Caco-2 (cell line): ENCODE results near the gene PPP2R5C. TPM values are rescaled to one million over a fixed set of nuclear protein-coding genes. Genes with fewer than 3 reads are reported as not detected.

Source experiments
- BruUV-seq: library from RNA; stranded (reverse); fragments of 400-500 nt; replicated peaks from 2 replicates; lab custom pipeline; 2021; lab: Mats Ljungman, UMichigan
- CTCF ChIA-PET: fragments of 300-600 bp; sonication (Branson Sonifier 250); formaldehyde crosslinking; loops from one replicate; lab custom pipeline; 2022; ENCODE audit warnings: antibody characterized with exemption; lab: Charles Lee
- POLR2A ChIA-PET: fragments of 300-600 bp; sonication (Branson Sonifier 250); formaldehyde crosslinking; loops from one replicate; lab custom pipeline; 2022; ENCODE audit warnings: antibody characterized with exemption; lab: Charles Lee
- DNase-seq, 2 experiments: peaks; one replicate each; pipeline versions ENCODE4 v3.0.0 to v3.0.0-alpha.2; 2020 to 2022
- H3K27me3 ChIP-seq: replicated peaks from 2 replicates; pipeline ENCODE4 v1.6.0; 2011; ENCODE audit warnings: low read length; ENCODE audit not compliant: control insufficient read depth, insufficient read depth
- H3K36me3 ChIP-seq: 2 replicates; pipeline ENCODE4 v1.5.1; 2011; ENCODE audit warnings: low read length; ENCODE audit not compliant: control insufficient read depth, insufficient read depth
- H3K4me1 ChIP-seq: fragments of 250-450 bp; sonication (Bioruptor Pico); 2 replicates; pipeline ENCODE4 v1.5.1; 2020; ENCODE audit warnings: mild to moderate bottlenecking
- H3K4me3 ChIP-seq: 2 replicates; pipeline ENCODE4 v1.5.1; 2011; ENCODE audit warnings: low read depth, mild to moderate bottlenecking, control low read depth, low read length
- H3K9me3 ChIP-seq: fragments of 250-450 bp; sonication (Bioruptor Pico); 2 replicates; pipeline ENCODE4 v1.5.1; 2020; ENCODE audit warnings: mild to moderate bottlenecking, moderate library complexity
- H3K27ac Mint-ChIP-seq: one replicate; pipeline ENCODE4 v1.8.0; 2022; ENCODE audit warnings: mixed read lengths; ENCODE audit not compliant: unreplicated experiment
- H3K27me3 Mint-ChIP-seq: one replicate; pipeline ENCODE4 v1.8.0; 2022; ENCODE audit warnings: mixed read lengths; ENCODE audit not compliant: insufficient read depth, unreplicated experiment
- H3K36me3 Mint-ChIP-seq: one replicate; pipeline ENCODE4 v1.8.0; 2022; ENCODE audit warnings: mild to moderate bottlenecking, mixed read lengths; ENCODE audit not compliant: insufficient read depth, unreplicated experiment
- H3K4me1 Mint-ChIP-seq: one replicate; pipeline ENCODE4 v1.8.0; 2022; ENCODE audit warnings: low read depth, mixed read lengths; ENCODE audit not compliant: unreplicated experiment
- H3K4me3 Mint-ChIP-seq: one replicate; pipeline ENCODE4 v1.8.0; 2022; ENCODE audit warnings: mild to moderate bottlenecking, moderate library complexity, mixed read lengths; ENCODE audit not compliant: unreplicated experiment
- H3K9me3 Mint-ChIP-seq: one replicate; pipeline ENCODE4 v1.8.0; 2022; ENCODE audit warnings: mixed read lengths; ENCODE audit not compliant: unreplicated experiment
- CTCF ChIP-seq, 2 experiments: fragments of 200-600 bp in 1 of 2; IDR thresholded peaks; 1 replicate in 1 of 2; 2 replicates in 1 of 2; pipeline versions ENCODE4 v1.5.1 to v1.8.0; 2011 to 2022; ENCODE audit warnings: antibody characterized with exemption in 1 of 2, control low read depth in 1 of 2, inconsistent platforms in 1 of 2, low read depth in 1 of 2, low read length in 1 of 2, mild to moderate bottlenecking in 1 of 2, moderate library complexity in 1 of 2; ENCODE audit not compliant: insufficient read depth in 1 of 2, severe bottlenecking in 1 of 2, unreplicated experiment in 1 of 2
- intact Hi-C: fragments of 100-400 bp; cut with micrococcal nuclease; formaldehyde crosslinking; loops from one replicate; pipeline ENCODE4 v1.10.0; 2022; ENCODE audit not compliant: unreplicated experiment
- total RNA-seq: library from RNA; stranded (reverse); gene quantifications from 2 replicates; pipeline ENCODE4 v1.2.3, GENCODE V29; 2022

The PPP2R5C gene
- total RNA-seq, 1 experiment from 2014 or later: 97.5 TPM

- Histone ChIP-seq H3K9me3 (no peaks in the 10 kb centered on the region), H3K4me1 (peaks cover 7% of the 10 kb centered on the region), H3K4me3 (no peak overlapping the region), H3K36me3 (no peaks in the 10 kb centered on the region; the same call in 1 of the 2 replicates), H3K27me3 (no peaks in the 10 kb centered on the region)
- Mint-ChIP-seq H3K27me3 (no peaks in the 10 kb centered on the region), H3K27ac (no peak overlapping the region), H3K9me3 (no peaks in the 10 kb centered on the region), H3K36me3 (peaks cover 25% of the 10 kb centered on the region), H3K4me3 (no peak overlapping the region), H3K4me1 (no peaks in the 10 kb centered on the region)
- ChIA-PET CTCF (no interaction called here), POLR2A (no interaction called here)
- TF ChIP-seq CTCF (IDR thresholded peaks at IDR 0.05; ENCODE audit: insufficient read depth in 1 of 2, low read depth in 1 of 2, low read length in 1 of 2, severe bottlenecking in 1 of 2, unreplicated experiment in 1 of 2): no peak
- intact Hi-C loops: no loop called here
- BruUV-seq: no TSS peak
- DNase-seq: no peak
Measured at GRCh38 chr14:101828046-101828445, 66.5 kb downstream of the PPP2R5C start.

- POLR2A ChIA-PET: no interaction called here
- Histone ChIP-seq H3K27me3 (no peaks in the 10 kb centered on the region), H3K36me3 (no peaks in the 10 kb centered on the region; the same call in 1 of the 2 replicates), H3K9me3 (no peaks in the 10 kb centered on the region), H3K4me3 (no peak overlapping the region), H3K4me1 (peaks cover 7% of the 10 kb centered on the region)
- Mint-ChIP-seq H3K27ac (no peak overlapping the region), H3K4me1 (no peaks in the 10 kb centered on the region), H3K27me3 (no peaks in the 10 kb centered on the region), H3K36me3 (peaks cover 12% of the 10 kb centered on the region), H3K4me3 (no peak overlapping the region), H3K9me3 (no peaks in the 10 kb centered on the region)
- intact Hi-C loops: no loop called here
- CTCF ChIA-PET: no interaction called here
- DNase-seq: no peak
- no peak for TF ChIP-seq CTCF (IDR thresholded peaks at IDR 0.05; ENCODE audit: insufficient read depth in 1 of 2, low read depth in 1 of 2, low read length in 1 of 2, severe bottlenecking in 1 of 2, unreplicated experiment in 1 of 2)
- BruUV-seq: no TSS peak
Measured at GRCh38 chr14:101830271-101830670, 68.8 kb downstream of the PPP2R5C start.

GRCh38 chr14:101833045-101833444 lies 71.5 kb downstream of the PPP2R5C start:
- H3K9me3 ChIP-seq: no peaks in the 10 kb centered on the region
- H3K36me3 Mint-ChIP-seq: peaks cover 5% of the 10 kb centered on the region
- no peak overlapping the region for H3K4me3 Mint-ChIP-seq
- CTCF ChIA-PET: no interaction called here
- H3K4me1 ChIP-seq: peaks cover 7% of the 10 kb centered on the region
- H3K27ac Mint-ChIP-seq: no peak overlapping the region
- no peaks in the 10 kb centered on the region for H3K4me1 Mint-ChIP-seq
- no TSS peak for BruUV-seq
- no peak overlapping the region for H3K4me3 ChIP-seq
- POLR2A ChIA-PET: no interaction called here
- intact Hi-C loops: no loop called here
- no peak for DNase-seq
- H3K36me3 ChIP-seq: no peaks in the 10 kb centered on the region; the same call in 1 of the 2 replicates
- H3K9me3 Mint-ChIP-seq: no peaks in the 10 kb centered on the region
- no peak for TF ChIP-seq CTCF (IDR thresholded peaks at IDR 0.05; ENCODE audit: insufficient read depth in 1 of 2, low read depth in 1 of 2, low read length in 1 of 2, severe bottlenecking in 1 of 2, unreplicated experiment in 1 of 2)
- H3K27me3 Mint-ChIP-seq: no peaks in the 10 kb centered on the region
- H3K27me3 ChIP-seq: no peaks in the 10 kb centered on the region
